Body of pancreas (tissue), 4 donors: ENCODE data around the gene VSTM4. TPM values are rescaled to one million over a fixed set of nuclear protein-coding genes. Genes with fewer than 3 reads are reported as not detected.

Source experiments
- ATAC-seq: fragments of 150-250 bp; one replicate; pipeline ENCODE4 v1.9.1; 2016
- DNase-seq, 4 donors: peaks; one replicate each; pipeline ENCODE4 v3.0.0-alpha.2; 2019
- H3K27ac ChIP-seq, 4 donors: fragments of 200-600 bp; sonication (generic); 1 replicate in 3 of 4; 2 replicates in 1 of 4; pipeline versions ENCODE4 v1.5.1 to v1.6.1; 2016 to 2019; ENCODE audit warnings: mild to moderate bottlenecking in 1 of 4, mixed read lengths in 1 of 4, moderate library complexity in 1 of 4
- H3K27me3 ChIP-seq, 2 donors: fragments of 200-600 bp; sonication (generic); one replicate each; pipeline ENCODE4 v1.6.0; 2016; ENCODE audit warnings: mild to moderate bottlenecking in 1 of 2
- H3K36me3 ChIP-seq, 2 donors: fragments of 200-600 bp; sonication (generic); replicated peaks in 1 of 2; 2 replicates each; pipeline ENCODE4 v1.5.1; 2016; ENCODE audit warnings: low read depth in 2 of 2; ENCODE audit not compliant: insufficient read depth in 1 of 2
- H3K4me1 ChIP-seq: fragments of 200-600 bp; sonication (generic); one replicate; pipeline ENCODE4 v1.6.0; 2016
- H3K4me3 ChIP-seq, 2 donors: fragments of 200-600 bp; sonication (generic); 1 replicate in 1 of 2; 2 replicates in 1 of 2; pipeline ENCODE4 v1.5.1; 2016 to 2019
- H3K9me3 ChIP-seq, 3 donors: fragments of 200-600 bp; sonication (generic); 1 replicate in 2 of 3; 2 replicates in 1 of 3; pipeline ENCODE4 v1.5.1; 2016
- CTCF ChIP-seq, 7 experiments: fragments of 450-650 bp in 4 of 7; fragments of 200-600 bp in 3 of 7; sonication (generic) in 3 of 7; IDR thresholded peaks; one replicate each; pipeline ENCODE4 v1.5.1; 2016 to 2019; ENCODE audit warnings: antibody characterized with exemption in 7 of 7
- POLR2A ChIP-seq, 3 donors: fragments of 450-650 bp; IDR thresholded peaks; one replicate each; pipeline ENCODE4 v1.6.1; 2016; ENCODE audit warnings: antibody characterized with exemption in 3 of 3, mild to moderate bottlenecking in 2 of 3
- WGBS, 2 donors: methylation state at CpG; one replicate each; pipeline ENCODE4 v1.1.5; 2017; 5-methylcytosine and 5-hydroxymethylcytosine counted together
- intact Hi-C: fragments of 100-400 bp; cut with DNase I; formaldehyde crosslinking; loops from one replicate; pipeline ENCODE4 v1.15.1; 2023
- total RNA-seq, 2 donors: library from RNA; depleted of rRNA; stranded (reverse); fragments of >200 nt; gene quantifications; one replicate each; pipeline ENCODE4 v1.1.0, GENCODE V29; 2016

Gene VSTM4
- total RNA-seq, 2 donors from 2014 or later, result 3.4 to 5.6 TPM

- Histone ChIP-seq H3K27me3 (peaks cover 0 to under 1% of the 10 kb centered on the region in 2 donors), H3K4me1 (no peaks in the 10 kb centered on the region), H3K36me3 (no peaks in the 10 kb centered on the region), H3K9me3 (no peaks in the 10 kb centered on the region), H3K27ac (no peak overlapping the region), H3K4me3 (no peak overlapping the region)
- DNase-seq, result no peak
- TF ChIP-seq CTCF (IDR thresholded peaks at IDR 0.05) (no peak), POLR2A (IDR thresholded peaks at IDR 0.05) (no peak)
- intact Hi-C loops, result no loop called here
- 63 to 64% methylated on average over 4 of the region's 4 CpGs for WGBS, 2 donors
- ATAC-seq, result no peak
Measured at GRCh38 chr10:49152663-49153062, 37.3 kb upstream of the VSTM4 start.

- 50 to 76% methylated on average over 4 of the region's 4 CpGs for WGBS, 2 donors
- Histone ChIP-seq H3K9me3 (no peaks in the 10 kb centered on the region), H3K27me3 (no peaks in the 10 kb centered on the region), H3K4me3 (no peak overlapping the region), H3K27ac (no peak overlapping the region), H3K36me3 (no peaks in the 10 kb centered on the region), H3K4me1 (no peaks in the 10 kb centered on the region)
- ATAC-seq (no peak), DNase-seq (no peak)
- no peak for TF ChIP-seq POLR2A (IDR thresholded peaks at IDR 0.05)
- no peak for TF ChIP-seq CTCF (IDR thresholded peaks at IDR 0.05)
- intact Hi-C loops, result no loop called here
Measured at GRCh38 chr10:49152037-49152436, 36.7 kb upstream of the VSTM4 start.

- ATAC-seq (no peak), DNase-seq (no peak)
- H3K4me3 ChIP-seq, result no peak overlapping the region
- WGBS, 2 donors, result 30 to 39% methylated on average over 1 of the region's 1 CpG
- TF ChIP-seq CTCF (IDR thresholded peaks at IDR 0.05), result no peak
- TF ChIP-seq POLR2A (IDR thresholded peaks at IDR 0.05), result no peak
- intact Hi-C loops, result no loop called here
- no peaks in the 10 kb centered on the region for H3K36me3 ChIP-seq
- no peaks in the 10 kb centered on the region for H3K9me3 ChIP-seq
- H3K27me3 ChIP-seq, result no peaks in the 10 kb centered on the region
- no peaks in the 10 kb centered on the region for H3K4me1 ChIP-seq
- no peak overlapping the region for H3K27ac ChIP-seq
Measured at GRCh38 chr10:49151481-49151880, 36.2 kb upstream of the VSTM4 start.

DNA sequence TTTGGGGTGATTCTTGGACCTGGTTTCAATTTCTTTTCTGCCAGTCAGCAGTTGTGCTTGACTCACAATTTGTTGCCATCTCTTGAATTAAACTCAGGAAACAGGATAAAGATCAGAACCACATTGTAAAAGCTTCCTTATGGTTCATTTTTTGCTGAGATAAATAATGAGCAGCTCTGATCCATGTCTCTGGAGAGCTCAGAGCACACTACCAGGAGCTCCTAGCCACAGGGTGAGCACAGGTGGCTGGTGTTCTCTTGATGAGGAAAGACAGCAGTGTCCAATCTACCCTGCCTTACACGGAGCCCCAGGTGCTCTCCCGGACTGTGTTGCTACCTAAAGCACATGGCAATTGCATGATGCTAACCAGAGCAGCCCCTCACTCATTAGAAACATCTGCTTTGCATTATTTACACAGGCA, 35.7 kb upstream of the VSTM4 start:
- intact Hi-C loops, result no loop called here

More for the DNA sequence above, 35.7 kb upstream of the VSTM4 start:
- TF ChIP-seq POLR2A (IDR thresholded peaks at IDR 0.05), result no peak
- TF ChIP-seq CTCF (IDR thresholded peaks at IDR 0.05), result no peak
- no peak overlapping the region for H3K27ac ChIP-seq
- no peaks in the 10 kb centered on the region for H3K4me1 ChIP-seq
- no peaks in the 10 kb centered on the region for H3K9me3 ChIP-seq
- no peak overlapping the region for H3K4me3 ChIP-seq
- H3K36me3 ChIP-seq, result no peaks in the 10 kb centered on the region
- H3K27me3 ChIP-seq, result no peaks in the 10 kb centered on the region
- DNase-seq (no peak), ATAC-seq (no peak)
- 22 to 37% methylated on average over 2 of the region's 2 CpGs for WGBS, 2 donors
